ENCODE results near the gene NPTX1. TPM values are rescaled to one million over a fixed set of nuclear protein-coding genes. Genes with fewer than 3 reads are reported as not detected.

The NPTX1 gene
- total and polyA plus RNA-seq, 2 of the 13 experiments (the other 11 are each of a cell fraction or from before 2014, with no cell fraction given), result 0.01 TPM; not detected in 1

DNA sequence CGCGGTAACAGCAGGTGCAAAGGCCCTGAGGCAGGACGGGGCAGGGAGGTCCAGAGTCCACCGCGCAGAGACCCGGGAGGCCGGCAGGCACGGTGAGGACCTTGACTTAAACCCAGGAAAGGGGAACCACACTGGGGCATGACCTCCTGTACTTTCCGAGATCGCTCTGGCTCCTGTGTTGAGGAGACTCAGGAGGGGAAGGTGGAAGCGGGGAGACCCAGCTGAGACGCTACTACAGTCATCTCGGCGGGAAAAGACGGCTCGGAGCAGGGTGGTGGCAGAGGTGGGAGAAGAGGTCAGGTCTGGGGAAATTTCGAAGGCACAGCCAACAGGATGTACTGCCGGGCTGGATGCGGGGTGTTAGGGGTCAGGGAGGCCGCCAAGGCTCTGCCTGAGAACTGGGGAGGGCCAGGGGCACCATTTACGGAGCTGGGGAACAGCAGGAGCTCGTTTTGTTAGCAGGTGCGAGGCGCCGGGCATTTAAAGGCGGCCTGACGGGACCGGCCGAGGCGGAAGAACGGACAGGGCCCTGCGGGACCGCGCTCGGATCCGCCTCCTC lies 22.3 kb downstream of the NPTX1 start (continued):
- TF ChIP-seq, protein P1, sequence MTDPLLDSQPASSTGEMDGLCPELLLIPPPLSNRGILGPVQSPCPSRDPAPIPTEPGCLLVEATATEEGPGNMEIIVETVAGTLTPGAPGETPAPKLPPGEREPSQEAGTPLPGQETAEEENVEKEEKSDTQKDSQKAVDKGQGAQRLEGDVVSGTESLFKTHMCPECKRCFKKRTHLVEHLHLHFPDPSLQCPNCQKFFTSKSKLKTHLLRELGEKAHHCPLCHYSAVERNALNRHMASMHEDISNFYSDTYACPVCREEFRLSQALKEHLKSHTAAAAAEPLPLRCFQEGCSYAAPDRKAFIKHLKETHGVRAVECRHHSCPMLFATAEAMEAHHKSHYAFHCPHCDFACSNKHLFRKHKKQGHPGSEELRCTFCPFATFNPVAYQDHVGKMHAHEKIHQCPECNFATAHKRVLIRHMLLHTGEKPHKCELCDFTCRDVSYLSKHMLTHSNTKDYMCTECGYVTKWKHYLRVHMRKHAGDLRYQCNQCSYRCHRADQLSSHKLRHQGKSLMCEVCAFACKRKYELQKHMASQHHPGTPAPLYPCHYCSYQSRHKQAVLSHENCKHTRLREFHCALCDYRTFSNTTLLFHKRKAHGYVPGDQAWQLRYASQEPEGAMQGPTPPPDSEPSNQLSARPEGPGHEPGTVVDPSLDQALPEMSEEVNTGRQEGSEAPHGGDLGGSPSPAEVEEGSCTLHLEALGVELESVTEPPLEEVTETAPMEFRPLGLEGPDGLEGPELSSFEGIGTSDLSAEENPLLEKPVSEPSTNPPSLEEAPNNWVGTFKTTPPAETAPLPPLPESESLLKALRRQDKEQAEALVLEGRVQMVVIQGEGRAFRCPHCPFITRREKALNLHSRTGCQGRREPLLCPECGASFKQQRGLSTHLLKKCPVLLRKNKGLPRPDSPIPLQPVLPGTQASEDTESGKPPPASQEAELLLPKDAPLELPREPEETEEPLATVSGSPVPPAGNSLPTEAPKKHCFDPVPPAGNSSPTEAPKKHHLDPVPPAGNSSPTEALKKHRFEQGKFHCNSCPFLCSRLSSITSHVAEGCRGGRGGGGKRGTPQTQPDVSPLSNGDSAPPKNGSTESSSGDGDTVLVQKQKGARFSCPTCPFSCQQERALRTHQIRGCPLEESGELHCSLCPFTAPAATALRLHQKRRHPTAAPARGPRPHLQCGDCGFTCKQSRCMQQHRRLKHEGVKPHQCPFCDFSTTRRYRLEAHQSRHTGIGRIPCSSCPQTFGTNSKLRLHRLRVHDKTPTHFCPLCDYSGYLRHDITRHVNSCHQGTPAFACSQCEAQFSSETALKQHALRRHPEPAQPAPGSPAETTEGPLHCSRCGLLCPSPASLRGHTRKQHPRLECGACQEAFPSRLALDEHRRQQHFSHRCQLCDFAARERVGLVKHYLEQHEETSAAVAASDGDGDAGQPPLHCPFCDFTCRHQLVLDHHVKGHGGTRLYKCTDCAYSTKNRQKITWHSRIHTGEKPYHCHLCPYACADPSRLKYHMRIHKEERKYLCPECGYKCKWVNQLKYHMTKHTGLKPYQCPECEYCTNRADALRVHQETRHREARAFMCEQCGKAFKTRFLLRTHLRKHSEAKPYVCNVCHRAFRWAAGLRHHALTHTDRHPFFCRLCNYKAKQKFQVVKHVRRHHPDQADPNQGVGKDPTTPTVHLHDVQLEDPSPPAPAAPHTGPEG (CRISPR knock-in tag; IDR thresholded peaks at IDR 0.05), result no peak
- TF ChIP-seq, protein P2, sequence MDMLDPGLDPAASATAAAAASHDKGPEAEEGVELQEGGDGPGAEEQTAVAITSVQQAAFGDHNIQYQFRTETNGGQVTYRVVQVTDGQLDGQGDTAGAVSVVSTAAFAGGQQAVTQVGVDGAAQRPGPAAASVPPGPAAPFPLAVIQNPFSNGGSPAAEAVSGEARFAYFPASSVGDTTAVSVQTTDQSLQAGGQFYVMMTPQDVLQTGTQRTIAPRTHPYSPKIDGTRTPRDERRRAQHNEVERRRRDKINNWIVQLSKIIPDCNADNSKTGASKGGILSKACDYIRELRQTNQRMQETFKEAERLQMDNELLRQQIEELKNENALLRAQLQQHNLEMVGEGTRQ (IDR thresholded peaks at IDR 0.05; ENCODE audit: low read depth, low read length), result no peak
- TF ChIP-seq, protein P2 (CRISPR knock-in tag; IDR thresholded peaks at IDR 0.05; ENCODE audit: borderline replicate concordance), result no peak
- TF ChIP-seq SP5 (CRISPR knock-in tag; IDR thresholded peaks at IDR 0.05; ENCODE audit: borderline replicate concordance, low read depth), result no peak
- no peak for TF ChIP-seq CBX2 (IDR thresholded peaks at IDR 0.05; ENCODE audit: low read depth, low read length)
- no peak for TF ChIP-seq CBX2 (CRISPR knock-in tag; IDR thresholded peaks at IDR 0.05; ENCODE audit: low read depth)
- TF ChIP-seq, protein P3, sequence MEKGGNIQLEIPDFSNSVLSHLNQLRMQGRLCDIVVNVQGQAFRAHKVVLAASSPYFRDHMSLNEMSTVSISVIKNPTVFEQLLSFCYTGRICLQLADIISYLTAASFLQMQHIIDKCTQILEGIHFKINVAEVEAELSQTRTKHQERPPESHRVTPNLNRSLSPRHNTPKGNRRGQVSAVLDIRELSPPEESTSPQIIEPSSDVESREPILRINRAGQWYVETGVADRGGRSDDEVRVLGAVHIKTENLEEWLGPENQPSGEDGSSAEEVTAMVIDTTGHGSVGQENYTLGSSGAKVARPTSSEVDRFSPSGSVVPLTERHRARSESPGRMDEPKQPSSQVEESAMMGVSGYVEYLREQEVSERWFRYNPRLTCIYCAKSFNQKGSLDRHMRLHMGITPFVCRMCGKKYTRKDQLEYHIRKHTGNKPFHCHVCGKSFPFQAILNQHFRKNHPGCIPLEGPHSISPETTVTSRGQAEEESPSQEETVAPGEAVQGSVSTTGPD (CRISPR knock-in tag; IDR thresholded peaks at IDR 0.05), result no peak
- TF ChIP-seq RFX5 (IDR thresholded peaks at IDR 0.05; ENCODE audit: low read depth, low read length), result no peak
- no peak for TF ChIP-seq TCF12 (IDR thresholded peaks at IDR 0.05)
- TF ChIP-seq TCF12 (CRISPR knock-in tag; IDR thresholded peaks at IDR 0.05), result no peak
- TF ChIP-seq FOXK2 (IDR thresholded peaks at IDR 0.05), result no peak
- TF ChIP-seq ZNF644 (CRISPR knock-in tag; IDR thresholded peaks at IDR 0.05; ENCODE audit: low read depth), result no peak
- no peak for TF ChIP-seq MYC (CRISPR knock-in tag; IDR thresholded peaks at IDR 0.05; ENCODE audit: borderline replicate concordance)
- TF ChIP-seq ZNF205 (CRISPR knock-in tag; IDR thresholded peaks at IDR 0.05), result no peak
- TF ChIP-seq ZNF839 (CRISPR knock-in tag; IDR thresholded peaks at IDR 0.05; ENCODE audit: borderline replicate concordance), result no peak
- TF ChIP-seq, protein P4, sequence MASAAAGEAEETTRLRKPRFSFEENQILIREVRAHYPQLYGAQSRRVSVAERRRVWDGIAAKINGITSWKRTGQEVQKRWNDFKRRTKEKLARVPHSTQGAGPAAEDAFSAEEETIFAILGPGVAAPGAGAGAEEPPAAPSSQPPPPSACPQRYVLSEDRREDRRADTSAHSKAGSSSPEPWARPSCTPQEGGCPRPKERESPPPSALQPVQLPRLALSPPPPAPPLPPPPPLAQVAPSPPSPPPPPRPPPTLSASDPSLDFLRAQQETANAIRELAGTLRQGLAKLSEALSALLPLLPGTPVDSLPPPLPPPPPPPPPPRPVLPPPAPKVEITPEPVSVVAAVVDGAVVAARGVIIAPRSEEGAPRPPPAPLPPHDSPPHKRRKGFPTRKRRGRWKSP (CRISPR knock-in tag; IDR thresholded peaks at IDR 0.05), result no peak
- no peak for TF ChIP-seq IRF2 (CRISPR knock-in tag; IDR thresholded peaks at IDR 0.05)
